ENCODE results near the gene ZSWIM1.
"Not testable (repeated sequence)": the region's sequence is repeated elsewhere in the genome, so short reads cannot be mapped to it uniquely, and the experiment has no call there.

ZSWIM1 gene

DNA sequence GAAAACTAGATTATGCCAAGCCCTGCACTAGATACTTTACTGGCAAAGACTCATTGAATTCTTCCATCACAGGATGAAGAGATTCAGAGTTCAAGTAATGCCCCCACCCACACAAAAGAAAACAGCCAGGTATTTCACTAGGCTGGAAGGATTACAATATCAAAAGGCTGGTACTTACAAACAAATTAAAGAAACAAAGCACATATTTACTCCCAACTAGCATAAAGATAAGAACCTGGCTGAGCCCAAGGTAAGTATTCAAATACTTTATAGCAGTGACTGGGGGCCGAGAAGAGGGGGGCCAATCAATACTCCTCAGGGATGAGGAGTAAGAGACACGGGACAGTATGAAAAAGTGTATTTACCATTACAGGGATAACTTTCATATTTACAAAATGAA, 27.5 kb upstream of the ZSWIM1 start:
- no peak for DNase-seq

DNA sequence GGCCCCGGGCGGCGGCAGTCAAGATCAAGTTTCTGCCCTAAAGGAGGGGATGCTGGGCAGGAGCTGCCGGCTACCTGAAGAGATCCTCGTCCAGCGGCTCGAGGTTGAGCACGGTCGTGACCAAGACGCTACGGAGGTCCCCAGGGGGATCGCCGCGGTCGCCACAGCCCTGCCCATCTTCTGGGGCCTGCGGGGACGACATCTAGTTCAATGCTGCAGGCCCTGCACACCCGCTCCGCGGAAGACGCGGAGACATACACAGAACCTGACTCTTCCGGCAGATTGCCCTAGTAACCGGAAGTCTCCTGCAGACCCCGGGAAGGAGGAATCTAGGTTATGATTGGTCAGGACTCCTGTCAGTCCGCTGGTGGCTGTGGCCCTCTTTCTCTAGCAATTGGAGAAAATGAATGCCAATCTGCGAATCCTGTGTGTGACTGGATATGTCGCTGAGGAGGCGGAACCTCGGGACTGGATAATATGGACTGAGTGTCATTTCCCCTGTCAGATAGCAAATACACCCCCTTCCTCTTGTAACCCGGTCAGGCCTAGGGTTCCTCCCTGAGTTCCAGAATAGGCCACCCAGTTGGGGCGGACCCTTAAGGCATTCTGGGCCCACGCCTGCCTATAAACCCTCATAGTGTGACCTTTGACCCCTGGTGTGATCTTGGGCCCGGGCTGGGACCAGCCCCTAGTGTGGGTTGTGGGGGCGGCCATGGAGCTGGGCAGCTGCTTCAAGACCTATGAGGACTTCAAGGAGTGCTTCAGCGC, 23.7 kb upstream of the ZSWIM1 start, which contains the start of the genes ACOT8 and ZSWIM3:
ACOT8 (minus strand) TSS at position 279 of the 768 bp plus-strand sequence; CDS start at position 202, 77 bp downstream.
ZSWIM3 (plus strand) TSS at position 501 of the 768 bp plus-strand sequence; CDS start at position 713, 212 bp downstream.
- DNase-seq, result peak; percentile 53 to 99 (median 92)

DNA sequence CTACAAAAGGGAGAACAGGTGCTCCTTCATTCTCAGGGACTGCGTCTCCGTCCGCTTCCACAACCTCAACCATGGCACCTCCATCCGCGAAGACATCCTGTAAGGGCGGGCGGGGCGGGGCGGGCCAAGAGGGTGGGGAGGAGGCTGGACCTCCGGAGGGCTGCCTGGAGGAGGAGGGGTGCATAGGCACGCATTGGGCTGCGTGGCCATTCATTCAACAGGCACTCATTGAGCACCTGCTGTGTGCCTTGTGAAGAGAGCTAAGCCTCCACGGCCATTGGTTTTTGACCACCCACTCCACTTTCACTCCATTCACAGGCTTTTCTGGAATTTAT, 23.2 kb upstream of the ZSWIM1 start:
- DNase-seq, result peak in 1 of 56 donors; percentile 71

DNA sequence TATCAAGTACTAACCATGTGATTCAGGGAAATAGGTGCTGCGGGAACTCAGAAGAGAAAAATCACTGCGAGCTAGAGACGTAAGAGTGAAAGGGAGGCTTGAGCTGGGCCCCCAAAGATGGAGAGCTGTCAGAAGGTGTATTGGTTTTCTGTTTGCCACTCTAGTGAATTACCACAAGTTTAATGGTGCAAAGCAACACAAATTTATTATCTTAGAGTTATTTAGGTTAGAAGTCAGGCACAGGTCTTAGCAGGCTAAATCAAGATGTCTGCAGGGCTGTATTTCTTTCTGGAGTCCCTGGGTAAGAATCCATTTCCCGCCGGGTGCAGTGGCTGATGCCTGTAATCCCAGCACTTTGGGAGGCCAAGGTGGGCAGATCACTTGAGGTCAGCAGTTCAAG, 21.1 kb upstream of the ZSWIM1 start:
- DNase-seq, result no peak

DNA sequence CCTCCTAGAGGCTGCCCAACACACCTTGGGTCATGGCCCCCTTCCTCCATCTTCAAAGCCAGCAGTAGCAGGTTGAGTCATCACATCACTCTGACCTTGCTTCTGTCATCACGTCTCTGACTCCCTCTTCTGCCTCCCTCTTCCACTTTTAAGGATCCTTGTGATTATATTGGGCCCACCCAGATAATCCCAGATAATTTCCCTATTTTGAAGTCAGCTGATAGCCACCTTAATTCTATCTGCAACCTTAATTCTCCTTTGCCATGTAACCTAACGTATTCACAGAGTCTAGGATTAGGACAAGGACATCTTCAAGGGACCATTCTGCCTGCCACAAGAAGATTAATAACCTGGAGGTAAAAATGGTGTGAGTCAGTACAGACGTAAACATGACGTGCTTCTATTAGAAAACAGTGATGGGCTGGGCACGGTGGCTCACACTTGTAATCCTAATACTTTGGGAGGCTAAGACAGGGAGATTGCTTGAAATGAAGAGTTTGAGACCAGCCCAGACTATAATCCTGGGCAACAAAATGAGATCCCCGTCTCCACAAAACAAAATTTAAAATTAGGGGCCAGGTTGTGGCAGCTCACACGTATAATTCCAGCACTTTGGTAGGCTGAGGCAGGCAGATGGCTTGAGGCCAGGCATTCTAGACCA, 20.3 kb upstream of the ZSWIM1 start:
- DNase-seq, result peak in 1 of 56 donors; percentile 23

DNA sequence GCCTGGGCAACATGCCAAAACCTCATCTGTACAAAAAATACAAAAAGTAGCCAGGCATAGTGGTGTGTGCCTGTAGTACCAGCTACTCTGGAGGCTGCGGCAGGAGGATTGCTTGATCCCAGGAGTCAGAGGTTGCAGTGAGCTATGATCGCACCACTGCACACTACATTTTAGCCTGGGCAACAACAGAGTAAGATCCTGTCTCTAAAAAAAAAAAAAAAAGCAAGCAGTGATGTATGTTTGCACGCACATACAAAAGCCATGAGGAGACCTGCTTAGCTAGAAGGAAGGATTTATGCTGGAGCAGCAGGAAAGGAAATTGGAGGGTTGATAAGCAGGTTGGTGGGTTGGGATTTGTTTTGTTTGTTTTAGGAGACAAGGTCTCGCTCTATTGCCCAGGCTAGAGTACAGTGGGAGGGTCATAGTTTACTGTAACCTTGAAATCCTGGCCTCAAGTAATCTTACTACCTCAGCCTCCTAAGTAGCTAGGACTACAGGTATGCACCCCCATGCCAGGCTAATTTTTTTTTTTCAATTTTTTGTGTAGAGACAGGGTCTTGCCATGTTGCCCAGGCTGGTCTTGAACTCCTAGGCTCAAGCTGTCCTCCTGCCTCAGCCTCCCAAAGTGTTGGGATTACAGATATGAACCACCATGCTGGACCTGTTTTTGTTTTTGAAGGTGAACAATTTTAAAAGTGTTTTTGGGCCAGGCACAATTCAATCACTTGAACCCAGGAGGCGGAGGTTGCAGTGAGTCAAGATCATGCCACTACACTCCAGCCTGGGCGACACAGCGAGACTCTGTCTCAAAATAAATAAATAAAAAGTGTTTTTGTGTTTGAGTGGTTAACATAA, 19.6 kb upstream of the ZSWIM1 start:
- DNase-seq, result peak in 1 of 56 donors; percentile 28

DNA sequence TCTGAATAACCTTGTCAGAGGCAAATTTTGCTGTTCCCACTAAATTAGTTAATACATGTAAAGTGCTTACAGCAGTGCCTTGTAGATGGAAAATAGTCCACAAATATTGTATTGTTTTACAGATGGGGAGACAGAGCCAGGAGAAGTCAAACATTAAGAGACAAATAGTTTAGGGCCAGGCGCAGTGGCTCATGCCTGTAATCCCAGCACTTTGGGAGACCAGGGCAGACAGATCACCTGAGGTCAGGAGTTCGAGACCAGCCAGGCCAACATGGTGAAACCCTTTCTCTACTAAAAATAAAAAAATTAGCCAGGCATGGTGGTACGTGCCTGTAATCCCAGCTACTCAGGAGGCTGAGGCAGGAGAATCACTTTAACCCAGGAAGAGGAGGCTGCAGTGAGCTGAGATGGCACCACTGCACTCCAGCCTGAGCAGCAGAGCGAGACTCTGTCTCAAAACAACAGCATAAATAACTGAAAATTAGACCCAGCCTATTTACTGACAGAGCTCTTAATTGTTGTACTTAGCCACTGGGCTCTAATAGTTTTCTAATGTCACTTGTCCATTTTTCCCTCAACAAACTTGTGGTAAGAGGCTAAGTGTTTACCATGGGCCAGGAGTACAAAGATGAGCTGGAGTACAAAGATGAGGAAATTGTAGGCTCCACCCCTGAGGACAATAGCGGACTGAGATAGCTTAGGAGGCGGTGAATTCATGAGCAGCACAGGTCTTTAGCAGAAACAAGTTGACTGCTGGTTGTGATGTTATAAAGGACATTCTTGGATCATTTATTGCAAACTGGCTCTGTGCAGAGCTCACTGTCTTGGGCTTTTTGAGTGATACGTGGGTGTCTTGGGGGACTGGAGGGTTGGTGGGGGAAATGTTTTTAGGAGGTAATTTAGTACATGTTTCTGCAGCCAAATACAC, 17.2 kb upstream of the ZSWIM1 start:
- no peak for DNase-seq

DNA sequence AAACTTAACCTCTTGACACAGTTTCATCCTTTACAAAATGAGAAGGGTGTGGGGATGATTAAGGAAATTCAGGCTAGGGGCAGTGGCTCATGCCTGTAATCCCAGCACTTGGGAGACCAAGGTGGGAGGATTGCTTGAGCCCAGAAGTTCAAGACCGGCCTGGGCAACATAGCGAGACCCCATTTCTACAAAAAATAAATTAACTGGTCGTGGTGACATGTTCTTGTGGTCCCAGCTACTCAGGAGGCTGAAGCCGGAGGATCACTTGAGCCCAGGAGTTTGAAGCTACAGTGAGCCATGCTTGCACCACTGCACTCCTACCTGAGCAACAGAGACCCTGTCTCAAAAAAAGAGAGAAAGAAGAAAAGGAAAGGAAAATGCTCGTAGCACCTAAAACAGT, 14.6 kb upstream of the ZSWIM1 start:
- DNase-seq, result no peak

DNA sequence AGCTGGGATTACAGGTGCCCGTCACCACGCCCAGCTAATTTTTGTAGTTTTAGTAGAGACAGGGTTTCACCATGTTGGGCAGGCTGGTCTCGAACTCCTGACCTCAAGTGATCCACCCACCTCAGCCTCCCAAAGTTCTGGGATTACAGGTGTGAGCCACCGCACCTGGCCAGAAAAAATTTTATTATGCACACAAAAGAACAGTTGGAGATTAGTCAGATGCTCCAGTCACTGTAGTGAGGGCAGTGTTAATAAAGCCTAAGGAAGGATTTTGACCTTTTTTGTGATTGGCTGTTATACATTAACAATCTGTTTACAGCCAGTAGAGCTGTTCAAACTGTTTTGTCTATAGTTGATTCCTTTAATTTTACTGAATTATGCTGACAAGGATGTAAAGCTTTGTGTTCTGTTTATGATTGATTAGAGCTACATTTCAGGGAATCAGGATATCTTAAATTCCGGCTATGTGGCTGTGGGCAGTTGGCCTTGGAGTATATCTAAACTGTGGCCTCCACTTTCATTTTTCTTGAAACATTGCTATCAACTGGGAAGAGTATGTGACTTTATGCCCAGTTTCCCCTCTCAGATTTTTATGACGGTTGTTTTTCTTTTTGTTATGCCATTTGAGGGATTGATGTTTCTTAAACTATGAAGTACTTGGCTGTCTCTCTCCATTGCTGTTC, 13.8 kb upstream of the ZSWIM1 start:
- DNase-seq, result no peak

DNA sequence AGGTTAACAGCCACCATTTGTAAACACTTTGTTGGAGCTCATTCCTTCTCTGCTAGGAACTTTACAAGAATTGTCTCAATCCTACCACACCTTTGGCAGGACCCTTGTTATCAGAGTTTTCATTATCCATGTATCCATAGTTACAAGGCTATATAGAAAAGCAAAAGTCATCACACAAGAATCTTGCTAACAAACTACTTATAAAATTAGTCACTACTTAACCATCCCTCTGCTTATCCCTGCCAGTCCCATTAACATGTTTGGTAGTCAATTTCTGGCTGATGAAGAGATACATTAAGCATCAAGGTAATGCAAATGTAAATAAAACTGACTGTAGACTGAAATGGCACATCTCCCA, 13.2 kb upstream of the ZSWIM1 start:
- no peak for DNase-seq

DNA sequence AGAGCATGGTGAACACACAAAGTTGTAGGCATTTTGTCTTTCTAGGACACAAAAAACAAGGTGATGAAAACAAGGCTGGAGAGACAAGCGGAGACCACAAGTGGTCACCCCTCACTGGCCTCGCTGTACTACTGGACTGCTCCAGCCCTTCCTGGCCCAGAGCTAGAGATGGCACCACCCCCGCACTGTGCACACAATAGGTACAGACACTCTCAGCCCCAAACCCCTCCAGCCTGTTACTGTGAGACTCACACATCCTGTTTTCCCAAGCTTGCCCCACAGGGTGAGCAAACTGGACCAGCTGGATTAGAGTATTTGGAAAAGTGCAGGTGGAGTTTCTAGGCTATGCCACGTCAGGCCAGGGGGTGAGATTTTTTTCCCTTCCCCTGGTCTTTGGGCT, 8.4 kb upstream of the ZSWIM1 start:
- DNase-seq, result no peak

DNA sequence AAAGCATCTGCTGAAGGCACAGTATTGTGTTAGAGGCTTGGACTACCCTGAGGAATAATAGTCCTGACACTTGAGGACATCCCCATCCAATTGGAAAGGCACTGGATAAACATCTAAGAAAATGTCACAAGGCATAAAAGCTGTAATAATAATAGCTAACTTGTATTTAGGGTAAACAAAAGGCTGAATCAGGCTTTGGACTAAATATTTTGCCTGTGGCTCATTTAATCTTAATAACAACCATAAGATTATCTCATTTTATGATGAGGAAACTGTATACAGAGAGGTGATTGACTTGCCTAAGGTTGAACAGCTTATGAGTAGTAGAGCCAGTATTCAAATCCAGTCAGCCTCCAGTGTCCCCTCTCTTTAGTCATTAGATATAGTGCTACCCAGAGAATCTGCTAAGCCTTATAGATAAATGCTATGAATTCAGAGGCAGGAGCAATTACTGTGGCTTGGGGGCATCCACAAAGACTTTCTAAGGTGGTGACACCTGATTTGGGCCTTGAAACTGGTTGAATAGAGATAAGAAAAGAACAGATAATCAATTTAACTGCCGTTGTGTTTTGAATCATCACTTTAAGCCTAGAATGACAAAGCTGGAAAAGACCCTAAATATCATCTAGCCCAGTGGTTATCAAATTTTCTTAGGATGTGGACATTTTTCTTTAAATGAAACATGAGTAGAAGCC, 7.5 kb upstream of the ZSWIM1 start:
- no peak for DNase-seq

DNA sequence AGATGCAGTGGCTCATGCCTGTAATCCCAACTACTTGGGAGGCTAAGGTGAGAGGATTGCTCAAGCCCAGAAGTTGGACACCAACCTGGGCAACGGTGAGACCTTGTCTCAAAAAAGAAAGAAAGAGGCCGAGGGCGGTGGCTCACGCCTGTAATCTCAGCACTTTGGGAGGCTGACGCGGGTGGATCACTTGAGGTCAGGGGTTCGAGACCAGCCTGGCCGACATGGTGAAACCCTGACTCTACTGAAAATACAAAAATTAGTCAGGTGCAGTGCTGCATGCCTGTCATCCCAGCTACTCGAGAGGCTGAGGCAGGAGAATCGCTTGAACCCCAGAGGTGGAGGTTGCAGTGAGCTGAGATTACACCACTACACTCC, 6.9 kb upstream of the ZSWIM1 start:
- not testable (repeated sequence) for DNase-seq

DNA sequence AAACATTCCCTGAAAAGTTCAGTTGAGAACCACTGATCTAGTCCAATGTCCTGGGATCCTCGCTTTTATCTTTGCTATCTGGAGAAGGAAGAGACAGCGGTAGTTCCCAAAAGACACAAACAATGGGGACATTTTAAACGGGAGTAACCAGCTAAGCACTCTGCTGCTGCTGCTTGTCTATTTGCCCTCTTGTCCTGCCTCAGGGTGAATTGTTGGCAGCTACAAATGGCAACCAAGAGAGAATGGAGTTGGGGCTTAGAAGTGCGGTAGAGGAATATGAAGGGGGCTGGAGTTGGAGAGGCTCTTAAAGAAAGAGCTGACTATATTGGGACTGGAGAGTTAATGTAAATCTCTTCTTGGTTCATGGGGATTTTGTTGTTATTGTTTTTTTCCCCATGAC, 6.5 kb upstream of the ZSWIM1 start:
- no peak for DNase-seq

DNA sequence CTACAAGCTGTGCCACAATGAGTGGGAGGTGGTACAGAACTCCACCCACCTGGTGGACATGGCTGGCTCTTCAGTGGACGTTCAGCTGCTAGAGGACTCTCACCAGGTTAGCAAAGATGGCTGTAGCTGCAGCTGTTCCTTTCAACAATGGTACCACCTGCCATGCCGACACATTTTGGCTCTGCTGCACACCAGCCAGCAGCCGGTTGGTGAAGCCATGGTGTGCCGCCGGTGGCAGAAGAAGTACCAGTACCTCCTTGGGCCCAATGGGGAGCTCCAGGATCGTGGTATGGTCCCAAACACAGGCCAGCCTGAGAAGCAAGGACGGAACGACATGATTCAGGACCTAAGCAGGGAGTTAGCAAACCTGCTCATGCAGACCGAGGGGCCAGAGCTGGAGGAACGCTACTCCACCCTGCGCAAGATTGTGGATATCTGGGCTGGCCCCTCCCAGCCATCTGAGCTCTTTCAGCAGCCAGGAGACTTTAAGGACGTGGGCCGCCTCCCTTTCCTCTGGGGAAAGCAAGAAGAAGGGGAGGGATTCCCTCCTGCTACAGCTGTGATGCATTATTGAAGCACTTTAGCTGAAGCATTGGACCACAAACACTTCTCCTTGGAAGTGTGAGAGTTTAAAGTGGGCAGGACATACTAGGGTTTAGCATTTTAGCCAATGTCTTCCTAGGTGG, 2.8 kb upstream of the ZSWIM1 start:
- no peak for DNase-seq

DNA sequence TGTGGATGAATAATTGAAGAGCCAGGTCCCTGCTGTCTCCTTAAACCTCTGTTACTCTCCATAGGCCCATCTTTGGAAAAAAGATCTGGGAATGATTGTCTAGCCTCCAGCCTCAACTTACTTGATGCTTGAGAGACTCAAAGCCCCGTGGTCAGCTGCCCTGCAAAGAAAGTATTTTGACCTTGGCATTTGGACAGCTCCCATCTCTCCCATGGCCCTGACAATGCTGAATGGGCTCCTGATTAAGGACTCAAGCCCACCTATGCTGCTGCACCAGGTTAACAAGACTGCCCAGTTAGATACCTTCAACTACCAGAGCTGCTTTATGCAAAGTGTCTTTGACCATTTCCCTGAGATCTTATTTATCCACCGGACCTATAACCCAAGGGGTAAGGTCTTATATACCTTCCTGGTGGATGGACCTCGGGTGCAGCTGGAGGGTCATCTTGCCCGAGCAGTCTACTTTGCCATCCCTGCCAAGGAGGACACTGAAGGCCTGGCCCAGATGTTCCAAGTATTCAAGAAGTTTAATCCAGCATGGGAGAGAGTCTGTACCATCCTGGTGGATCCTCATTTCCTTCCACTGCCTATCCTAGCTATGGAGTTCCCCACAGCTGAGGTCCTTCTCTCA, 1.6 kb downstream of the ZSWIM1 start:
- no peak for DNase-seq

DNA sequence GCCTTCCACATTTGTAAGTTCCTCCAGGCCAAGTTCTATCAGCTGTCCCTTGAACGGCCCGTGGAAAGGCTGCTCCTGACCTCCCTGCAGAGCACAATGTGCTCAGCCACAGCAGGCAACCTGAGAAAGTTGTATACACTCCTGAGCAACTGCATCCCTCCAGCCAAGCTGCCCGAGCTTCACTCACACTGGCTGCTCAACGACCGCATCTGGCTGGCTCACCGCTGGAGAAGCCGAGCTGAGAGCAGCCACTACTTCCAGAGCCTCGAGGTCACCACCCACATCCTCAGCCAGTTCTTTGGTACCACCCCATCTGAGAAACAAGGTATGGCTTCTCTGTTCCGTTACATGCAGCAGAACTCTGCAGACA, 2.1 kb downstream of the ZSWIM1 start:
- no peak for DNase-seq

DNA sequence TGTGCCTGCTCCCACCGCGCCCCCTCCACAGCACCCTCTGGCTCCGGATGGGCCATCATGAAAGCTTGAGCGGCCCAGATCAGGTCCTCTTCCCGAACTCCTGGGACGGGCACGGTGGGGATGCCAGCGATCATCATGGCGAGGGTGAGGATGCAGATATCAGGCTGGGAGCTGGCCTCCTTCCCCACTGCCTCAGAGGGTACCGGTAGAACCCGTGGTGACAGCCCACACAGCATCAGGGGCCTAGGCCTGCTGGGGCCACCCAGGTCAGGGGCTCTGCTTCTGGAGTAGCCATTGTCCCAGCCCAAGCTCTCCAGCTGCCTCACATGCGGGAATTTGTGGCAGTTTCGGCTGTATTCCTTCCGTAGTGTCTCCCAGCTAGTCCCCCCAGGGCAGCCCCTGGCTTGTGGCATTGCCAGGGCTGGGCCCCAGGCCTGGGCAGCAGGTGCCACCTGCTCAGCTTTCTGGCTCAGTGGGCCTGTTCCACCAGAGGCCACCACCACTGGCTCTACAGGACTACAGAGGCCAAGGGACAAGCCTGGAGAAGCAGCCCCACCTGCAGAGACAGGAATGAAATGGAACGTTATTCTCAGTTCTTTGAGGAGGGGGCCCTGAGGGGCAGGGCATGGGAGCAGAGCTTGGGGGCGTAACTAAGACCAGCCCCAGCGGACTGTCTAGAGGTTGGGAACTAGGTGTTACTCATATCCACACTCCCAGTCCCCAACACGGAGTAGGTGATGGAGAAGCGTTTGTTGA, 5.7 kb downstream of the ZSWIM1 start:
- DNase-seq, result no peak
